Measurements from ENCODE around the gene SKOR1.

DNA sequence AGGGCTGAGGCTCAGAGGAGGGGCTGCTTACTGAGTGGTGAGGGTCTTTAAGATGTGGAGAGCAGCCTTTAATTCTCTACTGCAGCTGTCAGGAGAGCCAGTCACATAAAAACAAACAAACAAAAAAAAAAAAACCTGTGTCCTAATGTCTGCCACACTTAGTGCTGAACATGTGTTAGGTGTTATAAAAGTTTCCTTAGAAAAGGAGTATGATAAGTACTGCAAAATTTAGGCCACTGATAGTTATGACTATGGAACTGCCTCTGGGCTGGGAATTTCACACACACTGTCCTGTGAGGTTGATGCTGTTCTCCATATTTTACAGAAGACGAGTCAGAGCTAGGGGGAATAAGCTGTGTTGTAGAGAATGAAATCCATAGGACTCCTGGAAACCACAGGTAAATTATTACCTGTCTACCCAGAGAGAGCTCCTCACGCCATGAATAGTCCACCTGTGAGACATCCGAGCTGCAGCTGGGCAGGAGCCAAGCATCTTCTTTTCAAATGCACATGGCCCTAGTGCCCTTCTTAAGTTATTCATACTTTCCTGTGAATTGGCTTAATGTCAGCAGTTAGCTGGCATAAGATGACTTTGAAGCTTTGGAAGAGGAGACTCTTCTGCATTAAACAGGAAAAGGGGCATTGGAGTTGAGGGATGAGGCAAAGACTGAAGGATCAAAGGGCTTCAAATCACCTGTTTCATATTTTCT lies 34.5 kb upstream of the SKOR1 start:
- TF ChIP-seq, protein P1, sequence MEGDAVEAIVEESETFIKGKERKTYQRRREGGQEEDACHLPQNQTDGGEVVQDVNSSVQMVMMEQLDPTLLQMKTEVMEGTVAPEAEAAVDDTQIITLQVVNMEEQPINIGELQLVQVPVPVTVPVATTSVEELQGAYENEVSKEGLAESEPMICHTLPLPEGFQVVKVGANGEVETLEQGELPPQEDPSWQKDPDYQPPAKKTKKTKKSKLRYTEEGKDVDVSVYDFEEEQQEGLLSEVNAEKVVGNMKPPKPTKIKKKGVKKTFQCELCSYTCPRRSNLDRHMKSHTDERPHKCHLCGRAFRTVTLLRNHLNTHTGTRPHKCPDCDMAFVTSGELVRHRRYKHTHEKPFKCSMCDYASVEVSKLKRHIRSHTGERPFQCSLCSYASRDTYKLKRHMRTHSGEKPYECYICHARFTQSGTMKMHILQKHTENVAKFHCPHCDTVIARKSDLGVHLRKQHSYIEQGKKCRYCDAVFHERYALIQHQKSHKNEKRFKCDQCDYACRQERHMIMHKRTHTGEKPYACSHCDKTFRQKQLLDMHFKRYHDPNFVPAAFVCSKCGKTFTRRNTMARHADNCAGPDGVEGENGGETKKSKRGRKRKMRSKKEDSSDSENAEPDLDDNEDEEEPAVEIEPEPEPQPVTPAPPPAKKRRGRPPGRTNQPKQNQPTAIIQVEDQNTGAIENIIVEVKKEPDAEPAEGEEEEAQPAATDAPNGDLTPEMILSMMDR (IDR thresholded peaks at IDR 0.05), result no peak
- TF ChIP-seq POLR2AphosphoS5 (IDR thresholded peaks at IDR 0.05), result no peak

All from suprapubic skin (tissue), 3 donors.